Activated T-helper 2 cell treated with anti-CD3 and anti-CD28 coated beads, Interferon-gamma antibody, Interleukin-2, Interleukin-4, amounts not matched to agents 10 μg/mL and 5 μg/mL and 100 μg/mL, durations not matched to agents 14 hours and 24 hours and 36 hours (primary cell): ENCODE measurements around the gene SMYD4. TPM values are rescaled to one million over a fixed set of nuclear protein-coding genes. Genes with fewer than 3 reads are reported as not detected.
"Not testable (repeated sequence)": the region's sequence is repeated elsewhere in the genome, so short reads cannot be mapped to it uniquely, and the experiment has no call there.

Experiments used
- DNase-seq: peaks from one replicate; pipeline ENCODE4 v3.0.0; 2021; ENCODE audit warnings: low spot score
- H3K27ac Mint-ChIP-seq: one replicate; pipeline ENCODE4 v1.8.0; 2021; ENCODE audit warnings: mixed read lengths
- H3K27me3 Mint-ChIP-seq: one replicate; pipeline ENCODE4 v1.8.0; 2021; ENCODE audit warnings: low read depth, mixed read lengths
- H3K36me3 Mint-ChIP-seq: one replicate; pipeline ENCODE4 v1.8.0; 2021; ENCODE audit warnings: low read depth, mixed read lengths
- H3K4me1 Mint-ChIP-seq: one replicate; pipeline ENCODE4 v1.8.0; 2021; ENCODE audit warnings: low read depth, mixed read lengths
- H3K4me3 Mint-ChIP-seq: one replicate; pipeline ENCODE4 v1.8.0; 2021; ENCODE audit warnings: low read depth, mild to moderate bottlenecking, moderate library complexity, mixed read lengths
- H3K9me3 Mint-ChIP-seq: one replicate; pipeline ENCODE4 v1.8.0; 2021; ENCODE audit warnings: mixed read lengths
- intact Hi-C: fragments of 100-400 bp; cut with micrococcal nuclease; formaldehyde crosslinking; loops from one replicate; pipeline ENCODE4 v1.15.1; 2023
- total RNA-seq: library from RNA; stranded (reverse); gene quantifications from 2 replicates; pipeline ENCODE4 v1.2.3, GENCODE V29; 2022

Gene SMYD4
- total RNA-seq, 1 donor from 2014 or later, result 26.9 TPM

- H3K27me3 Mint-ChIP-seq, result peaks cover 6% of the 10 kb centered on the region
- H3K9me3 Mint-ChIP-seq, result no peaks in the 10 kb centered on the region
- H3K36me3 Mint-ChIP-seq, result no peaks in the 10 kb centered on the region
- DNase-seq, result no peak
- H3K27ac Mint-ChIP-seq, result no peak overlapping the region
- no peaks in the 10 kb centered on the region for H3K4me1 Mint-ChIP-seq
- intact Hi-C loops, result no loop called here
- H3K4me3 Mint-ChIP-seq, result no peak overlapping the region
These were observed 74.4 kb downstream of the SMYD4 start for GRCh38 chr17:1755252-1755826.

- no peak for DNase-seq
- Mint-ChIP-seq H3K27me3 (peaks cover 6% of the 10 kb centered on the region), H3K36me3 (no peaks in the 10 kb centered on the region), H3K4me1 (no peaks in the 10 kb centered on the region), H3K9me3 (no peaks in the 10 kb centered on the region), H3K27ac (no peak overlapping the region), H3K4me3 (no peak overlapping the region)
- intact Hi-C loops, result no loop called here
These were observed 75.1 kb downstream of the SMYD4 start for GRCh38 chr17:1754430-1755112.

DNA sequence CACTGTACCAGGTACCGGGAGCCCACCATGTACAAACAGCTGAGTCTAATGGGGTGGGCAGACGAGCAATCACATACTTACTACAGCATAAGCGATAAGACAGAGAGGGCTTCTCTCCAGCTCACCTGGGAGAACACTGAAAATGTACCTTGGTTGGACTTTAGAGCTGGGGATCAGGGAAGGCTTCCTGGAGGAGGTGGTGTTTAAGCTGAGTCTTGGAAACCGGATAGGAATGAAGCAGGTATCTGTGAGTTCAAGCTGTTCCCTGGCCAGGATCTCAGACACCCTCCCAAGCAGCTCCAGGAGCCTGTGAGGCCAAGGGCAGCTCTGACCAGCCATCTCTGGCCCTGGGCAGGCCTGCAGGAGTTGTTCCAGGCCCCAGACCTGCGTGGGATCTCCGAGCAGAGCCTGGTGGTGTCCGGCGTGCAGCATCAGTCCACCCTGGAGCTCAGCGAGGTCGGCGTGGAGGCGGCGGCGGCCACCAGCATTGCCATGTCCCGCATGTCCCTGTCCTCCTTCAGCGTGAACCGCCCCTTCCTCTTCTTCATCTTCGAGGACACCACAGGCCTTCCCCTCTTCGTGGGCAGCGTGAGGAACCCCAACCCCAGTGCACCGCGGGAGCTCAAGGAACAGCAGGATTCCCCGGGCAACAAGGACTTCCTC is 75.8 kb downstream of the SMYD4 start:
- Mint-ChIP-seq H3K4me3 (no peak overlapping the region), H3K27me3 (peaks cover 6% of the 10 kb centered on the region), H3K9me3 (no peaks in the 10 kb centered on the region), H3K4me1 (no peaks in the 10 kb centered on the region), H3K27ac (no peak overlapping the region), H3K36me3 (no peaks in the 10 kb centered on the region)
- intact Hi-C loops, result no loop called here
- DNase-seq, result no peak

DNA sequence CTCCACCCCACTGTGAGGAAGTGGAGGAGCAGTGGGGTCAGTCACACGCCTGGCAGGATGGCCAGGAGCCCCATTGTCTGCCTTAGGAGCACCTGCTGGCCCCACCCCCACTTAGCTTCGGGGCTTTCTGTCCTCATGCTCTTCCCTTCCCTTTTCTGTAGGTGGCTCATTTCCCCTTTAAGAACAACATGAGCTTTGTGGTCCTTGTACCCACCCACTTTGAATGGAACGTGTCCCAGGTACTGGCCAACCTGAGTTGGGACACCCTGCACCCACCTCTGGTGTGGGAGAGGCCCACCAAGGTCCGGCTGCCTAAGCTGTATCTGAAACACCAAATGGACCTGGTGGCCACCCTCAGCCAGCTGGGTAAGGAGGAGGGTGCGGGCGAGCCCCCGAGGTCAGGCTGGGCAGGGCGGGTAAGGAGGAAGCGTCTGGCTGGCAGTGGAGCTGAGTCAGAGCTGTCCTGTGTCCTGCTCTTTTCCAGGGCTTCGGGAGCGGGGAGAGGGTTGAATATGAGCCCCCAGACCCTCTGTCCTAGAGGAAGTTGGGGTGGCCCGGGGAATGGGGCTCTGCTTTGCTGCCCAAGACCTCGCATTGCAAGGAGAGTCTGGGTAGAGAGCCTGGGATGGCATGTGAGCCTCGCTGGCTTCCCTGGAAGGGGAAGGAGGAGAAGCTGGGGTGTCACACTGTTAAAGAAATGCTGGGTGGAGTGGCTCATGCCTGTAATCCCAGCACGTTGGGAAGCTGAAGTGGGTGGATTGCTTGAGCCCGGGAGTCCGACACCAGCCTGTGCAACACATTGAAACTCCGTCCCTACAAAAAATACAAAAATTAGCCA is 77.1 kb downstream of the SMYD4 start:
- DNase-seq, result no peak
- Mint-ChIP-seq H3K27ac (no peak overlapping the region), H3K4me1 (no peaks in the 10 kb centered on the region), H3K4me3 (no peak overlapping the region), H3K27me3 (peaks cover 2% of the 10 kb centered on the region), H3K9me3 (no peaks in the 10 kb centered on the region), H3K36me3 (no peaks in the 10 kb centered on the region)
- intact Hi-C loops, result no loop called here

- Mint-ChIP-seq H3K27me3 (no peaks in the 10 kb centered on the region), H3K27ac (no peak overlapping the region), H3K36me3 (no peaks in the 10 kb centered on the region), H3K9me3 (no peaks in the 10 kb centered on the region), H3K4me3 (no peak overlapping the region), H3K4me1 (no peaks in the 10 kb centered on the region)
- intact Hi-C loops, result no loop called here
- no peak for DNase-seq
These were observed 79.1 kb downstream of the SMYD4 start for GRCh38 chr17:1750628-1751027.

GRCh38 chr17:1746975-1747543 is 82.6 kb downstream of the SMYD4 start:
- Mint-ChIP-seq H3K4me1 (no peaks in the 10 kb centered on the region), H3K27ac (no peak overlapping the region), H3K9me3 (no peaks in the 10 kb centered on the region), H3K4me3 (no peak overlapping the region), H3K36me3 (no peaks in the 10 kb centered on the region), H3K27me3 (no peaks in the 10 kb centered on the region)
- intact Hi-C loops, result no loop called here
- no peak for DNase-seq

DNA sequence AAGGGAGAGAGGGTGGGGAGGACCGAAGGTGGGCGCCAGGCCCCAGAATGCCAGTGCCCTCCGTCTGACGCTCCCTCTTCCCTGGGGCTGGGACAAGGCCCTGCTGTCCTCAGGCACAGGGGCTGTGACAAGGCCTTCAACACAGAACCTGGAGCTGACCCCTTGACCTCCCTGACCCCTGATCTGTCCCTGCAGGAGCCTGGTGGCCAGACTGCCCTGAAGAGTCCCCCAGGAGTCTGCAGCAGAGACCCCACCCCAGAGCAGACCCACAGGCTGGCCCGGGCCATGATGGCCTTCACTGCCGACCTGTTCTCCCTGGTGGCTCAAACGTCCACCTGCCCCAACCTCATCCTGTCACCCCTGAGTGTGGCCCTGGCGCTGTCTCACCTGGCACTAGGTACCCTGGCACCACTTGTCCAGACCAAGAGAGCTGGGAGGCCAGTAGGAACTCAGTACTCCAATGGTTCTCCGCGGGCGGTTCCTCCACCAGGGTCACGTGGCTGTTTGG is 84.1 kb downstream of the SMYD4 start:
- H3K4me1 Mint-ChIP-seq, result no peaks in the 10 kb centered on the region
- no peak overlapping the region for H3K4me3 Mint-ChIP-seq
- no peaks in the 10 kb centered on the region for H3K9me3 Mint-ChIP-seq
- H3K27me3 Mint-ChIP-seq, result no peaks in the 10 kb centered on the region
- DNase-seq, result no peak
- H3K27ac Mint-ChIP-seq, result no peak overlapping the region
- intact Hi-C loops, result no loop called here
- H3K36me3 Mint-ChIP-seq, result no peaks in the 10 kb centered on the region

GRCh38 chr17:1744551-1745512 is 84.9 kb downstream of the SMYD4 start:
- Mint-ChIP-seq H3K4me1 (no peaks in the 10 kb centered on the region), H3K9me3 (no peaks in the 10 kb centered on the region), H3K4me3 (no peak overlapping the region), H3K27me3 (no peaks in the 10 kb centered on the region), H3K27ac (no peak overlapping the region), H3K36me3 (no peaks in the 10 kb centered on the region)
- no peak for DNase-seq
- intact Hi-C loops, result no loop called here

DNA sequence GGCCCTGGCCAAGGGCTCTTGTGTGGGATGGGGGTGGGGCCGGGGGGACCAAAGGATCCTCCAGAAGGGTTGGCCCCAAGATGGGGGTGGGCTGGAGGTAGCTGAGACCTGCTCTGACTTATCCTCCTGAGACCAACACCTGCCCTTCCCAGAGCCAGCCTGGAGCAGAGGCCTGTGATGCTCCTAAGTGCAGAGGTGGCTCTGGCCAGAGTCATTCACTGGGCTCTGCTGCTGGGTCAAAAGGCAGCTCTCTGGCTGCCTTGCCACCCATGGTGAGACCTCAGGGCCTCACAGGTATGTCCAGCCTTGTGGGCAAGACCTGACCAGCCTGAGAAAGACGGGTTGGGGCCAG is 86.6 kb downstream of the SMYD4 start:
- H3K4me1 Mint-ChIP-seq, result no peaks in the 10 kb centered on the region
- H3K4me3 Mint-ChIP-seq, result no peak overlapping the region
- no peak for DNase-seq
- H3K27ac Mint-ChIP-seq, result no peak overlapping the region
- no peaks in the 10 kb centered on the region for H3K36me3 Mint-ChIP-seq
- intact Hi-C loops, result no loop called here
- H3K27me3 Mint-ChIP-seq, result no peaks in the 10 kb centered on the region
- H3K9me3 Mint-ChIP-seq, result no peaks in the 10 kb centered on the region

DNA sequence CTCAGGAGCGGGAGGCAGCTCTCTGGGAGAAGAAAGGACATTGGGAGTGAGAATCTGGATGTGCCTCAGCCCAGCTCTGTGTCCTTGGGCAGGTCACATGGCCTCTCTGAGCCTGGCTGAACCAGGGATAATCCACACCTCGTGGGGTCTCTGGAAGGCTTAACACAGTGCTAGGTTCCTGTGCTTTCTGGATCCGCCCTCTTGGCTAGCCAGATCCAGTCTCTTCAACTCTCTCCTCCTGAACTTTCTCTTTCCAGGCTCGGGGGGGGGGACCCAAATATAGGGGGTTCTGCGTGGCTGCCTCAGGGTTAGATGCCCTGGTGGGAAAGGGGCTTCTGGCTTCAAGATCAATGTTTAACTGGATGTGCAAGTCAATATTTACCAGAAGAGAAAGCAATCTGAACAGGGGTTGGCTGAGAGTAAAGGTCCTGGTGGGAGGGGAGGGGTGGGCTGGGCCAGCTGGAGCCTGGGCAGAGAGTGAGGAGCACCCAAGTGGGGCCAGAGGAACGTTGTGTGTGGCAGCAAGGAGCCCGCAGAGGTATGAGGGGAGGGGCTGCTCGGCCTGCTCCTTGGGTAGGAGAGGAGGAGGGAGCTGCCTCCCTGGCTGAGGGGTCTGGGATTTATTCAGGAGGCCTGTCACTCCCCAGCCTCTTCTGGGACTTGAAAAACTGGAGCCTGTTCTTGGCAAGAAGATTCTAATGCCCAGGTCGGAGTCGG is 87.2 kb downstream of the SMYD4 start, which contains the start of gene SERPINF2:
Gene SERPINF2 (plus strand): TSS at position 501 of the 717 bp plus-strand sequence. CDS start 2,125 bp downstream, outside the sequence.
- DNase-seq, result no peak
- intact Hi-C loops, result no loop called here
- Mint-ChIP-seq H3K27me3 (no peaks in the 10 kb centered on the region), H3K9me3 (no peaks in the 10 kb centered on the region), H3K27ac (no peak within 1 kb of the TSS), H3K36me3 (no peaks in the 10 kb centered on the region), H3K4me1 (no peaks in the 10 kb centered on the region), H3K4me3 (no peak within 1 kb of the TSS)

- H3K27ac Mint-ChIP-seq, H3K4me3 Mint-ChIP-seq, intact Hi-C loops, H3K36me3 Mint-ChIP-seq, H3K27me3 Mint-ChIP-seq, DNase-seq, H3K9me3 Mint-ChIP-seq, H3K4me1 Mint-ChIP-seq: not testable (repeated sequence)
These were observed 87.8 kb downstream of the SMYD4 start for GRCh38 chr17:1741899-1742298.
